Immature natural killer cell (primary cell): ENCODE data around the gene CDK11A. TPM values are rescaled to one million over a fixed set of nuclear protein-coding genes. Genes with fewer than 3 reads are reported as not detected.
"Not testable (repeated sequence)": the region's sequence is repeated elsewhere in the genome, so short reads cannot be mapped to it uniquely, and the experiment has no call there.

Experiments used
- DNase-seq, 3 donors: peaks; one replicate each; pipeline ENCODE4 v3.0.0; 2022; ENCODE audit warnings: mixed read lengths in 1 of 3
- H3K27ac Mint-ChIP-seq, 6 donors: one replicate each; pipeline ENCODE4 v1.8.0; 2020; ENCODE audit warnings: mixed read lengths in 6 of 6, mild to moderate bottlenecking in 5 of 6, inconsistent platforms in 4 of 6, moderate library complexity in 3 of 6
- H3K27me3 Mint-ChIP-seq, 3 donors: one replicate each; pipeline ENCODE4 v1.8.0; 2020 to 2021; ENCODE audit warnings: low read depth in 3 of 3, mild to moderate bottlenecking in 3 of 3, mixed read lengths in 3 of 3, moderate library complexity in 3 of 3, inconsistent platforms in 1 of 3
- H3K36me3 Mint-ChIP-seq, 3 donors: one replicate each; pipeline ENCODE4 v1.8.0; 2020; ENCODE audit warnings: mixed read lengths in 3 of 3, inconsistent platforms in 2 of 3, mild to moderate bottlenecking in 2 of 3
- H3K4me1 Mint-ChIP-seq, 2 donors: one replicate each; pipeline ENCODE4 v1.8.0; 2020; ENCODE audit warnings: inconsistent platforms in 2 of 2, mild to moderate bottlenecking in 2 of 2, mixed read lengths in 2 of 2, moderate library complexity in 1 of 2
- H3K4me3 Mint-ChIP-seq, 5 donors: one replicate each; pipeline ENCODE4 v1.8.0; 2020; ENCODE audit warnings: mild to moderate bottlenecking in 5 of 5, mixed read lengths in 5 of 5, inconsistent platforms in 3 of 5, moderate library complexity in 3 of 5
- H3K9me3 Mint-ChIP-seq, 6 donors: one replicate each; pipeline ENCODE4 v1.8.0; 2020; ENCODE audit warnings: mild to moderate bottlenecking in 6 of 6, mixed read lengths in 6 of 6, inconsistent platforms in 4 of 6, moderate library complexity in 3 of 6
- polyA plus RNA-seq, 3 donors: library from polyadenylated mRNA; unstranded; fragments of 300-500 nt; fragmentation: Illumina TruSeq; gene quantifications; one replicate each; pipeline ENCODE4 v1.2.3, GENCODE V29; 2021

CDK11A gene
- polyA plus RNA-seq, 3 donors from 2014 or later = 1.6 to 32.6 (median 14.9) TPM

GRCh38 chr1:1696431-1697357 lies 27.5 kb downstream of the CDK11A start:
- H3K27ac Mint-ChIP-seq = peak overlapping the region in 2 of 6 donors; percentile 49 to 67
- not testable (repeated sequence) for H3K27me3 Mint-ChIP-seq, H3K36me3 Mint-ChIP-seq, H3K4me1 Mint-ChIP-seq, H3K9me3 Mint-ChIP-seq, H3K4me3 Mint-ChIP-seq, DNase-seq

- H3K36me3 Mint-ChIP-seq, H3K9me3 Mint-ChIP-seq, H3K27me3 Mint-ChIP-seq, H3K4me1 Mint-ChIP-seq: not testable (repeated sequence)
- Mint-ChIP-seq H3K27ac (peak within 1 kb of the TSS; percentile 65 to 92 (median 90)), H3K4me3 (peak within 1 kb of the TSS; percentile 73 to 83 (median 80))
- peak; percentile 97 to 99 (median 98) for DNase-seq
Measured at GRCh38 chr1:1692714-1693647, 31.2 kb downstream of the CDK11A start, which contains the start of gene SLC35E2B. SLC35E2B (minus strand) TSS chr1:1692795; CDS start chr1:1676699, 16,096 bp downstream.

- H3K4me1 Mint-ChIP-seq = peaks cover 7 to 14% of the 10 kb centered on the region in 2 donors
- H3K9me3 Mint-ChIP-seq, H3K36me3 Mint-ChIP-seq, DNase-seq, H3K27me3 Mint-ChIP-seq: not testable (repeated sequence)
- peak overlapping the region in 5 of 6 donors; percentile 21 to 92 (median 65) for H3K27ac Mint-ChIP-seq
- H3K4me3 Mint-ChIP-seq = peak overlapping the region; percentile 47 to 83 (median 78)
Measured at GRCh38 chr1:1692324-1692713, 31.8 kb downstream of the CDK11A start.

GRCh38 chr1:1691443-1691842 lies 32.7 kb downstream of the CDK11A start:
- H3K36me3 Mint-ChIP-seq, H3K9me3 Mint-ChIP-seq, DNase-seq, H3K4me3 Mint-ChIP-seq, H3K27ac Mint-ChIP-seq, H3K27me3 Mint-ChIP-seq: not testable (repeated sequence)
- H3K4me1 Mint-ChIP-seq = peaks cover 10 to 14% of the 10 kb centered on the region in 2 donors

GRCh38 chr1:1689526-1689925 lies 34.6 kb downstream of the CDK11A start:
- H3K27me3 Mint-ChIP-seq = not testable (repeated sequence)

GRCh38 chr1:1687846-1688245 lies 36.3 kb downstream of the CDK11A start:
- H3K9me3 Mint-ChIP-seq = no peaks in the 10 kb centered on the region
- H3K4me3 Mint-ChIP-seq = peak overlapping the region in 2 of 5 donors; percentile 14 to 42
- H3K4me1 Mint-ChIP-seq = peaks cover 20 to 25% of the 10 kb centered on the region in 2 donors
- H3K27me3 Mint-ChIP-seq = peaks cover 0 to 3% (median 0%) of the 10 kb centered on the region in 3 donors
- DNase-seq = no peak
- H3K27ac Mint-ChIP-seq = peak overlapping the region in 2 of 6 donors; percentile 41 to 62
- peaks cover 0 to 8% (median 0%) of the 10 kb centered on the region in 3 donors for H3K36me3 Mint-ChIP-seq

More at GRCh38 chr1:1689526-1689925, 34.6 kb downstream of the CDK11A start:
- peaks cover 15 to 20% of the 10 kb centered on the region in 2 donors for H3K4me1 Mint-ChIP-seq
- H3K27ac Mint-ChIP-seq, H3K9me3 Mint-ChIP-seq, H3K36me3 Mint-ChIP-seq, H3K4me3 Mint-ChIP-seq, DNase-seq: not testable (repeated sequence)

GRCh38 chr1:1684031-1684681 lies 40.0 kb downstream of the CDK11A start:
- peak in 1 of 3 donors; percentile 41 for DNase-seq
- peaks cover 17 to 27% of the 10 kb centered on the region in 2 donors for H3K4me1 Mint-ChIP-seq
- peaks cover 0 to 4% (median 0%) of the 10 kb centered on the region in 3 donors for H3K36me3 Mint-ChIP-seq
- peak overlapping the region in 4 of 6 donors; percentile 24 to 80 (median 50) for H3K27ac Mint-ChIP-seq
- no peaks in the 10 kb centered on the region for H3K9me3 Mint-ChIP-seq
- peaks cover 0 to 5% (median 1%) of the 10 kb centered on the region in 3 donors for H3K27me3 Mint-ChIP-seq
- peak overlapping the region in 2 of 5 donors; percentile 41 to 55 for H3K4me3 Mint-ChIP-seq

GRCh38 chr1:1683104-1683905 lies 40.9 kb downstream of the CDK11A start:
- H3K4me3 Mint-ChIP-seq = no peak overlapping the region
- H3K36me3 Mint-ChIP-seq = peaks cover 0 to 4% (median 0%) of the 10 kb centered on the region in 3 donors
- peak overlapping the region in 5 of 6 donors; percentile 24 to 70 (median 61) for H3K27ac Mint-ChIP-seq
- peaks cover 26 to 34% of the 10 kb centered on the region in 2 donors for H3K4me1 Mint-ChIP-seq
- no peaks in the 10 kb centered on the region for H3K9me3 Mint-ChIP-seq
- DNase-seq = no peak
- H3K27me3 Mint-ChIP-seq = peaks cover 0 to 6% (median 5%) of the 10 kb centered on the region in 3 donors

- Mint-ChIP-seq H3K27ac (peak overlapping the region in 2 of 6 donors; percentile 30 to 40), H3K4me3 (no peak overlapping the region), H3K9me3 (no peaks in the 10 kb centered on the region), H3K4me1 (peaks cover 31 to 40% of the 10 kb centered on the region in 2 donors), H3K27me3 (peaks cover 8 to 17% (median 10%) of the 10 kb centered on the region in 3 donors), H3K36me3 (no peaks in the 10 kb centered on the region)
- DNase-seq = no peak
Measured at GRCh38 chr1:1680912-1681273, 43.3 kb downstream of the CDK11A start.

- no peak overlapping the region for H3K27ac Mint-ChIP-seq
- H3K36me3 Mint-ChIP-seq = no peaks in the 10 kb centered on the region
- peaks cover 8 to 15% (median 10%) of the 10 kb centered on the region in 3 donors for H3K27me3 Mint-ChIP-seq
- H3K4me1 Mint-ChIP-seq = peaks cover 27 to 38% of the 10 kb centered on the region in 2 donors
- DNase-seq = no peak
- H3K9me3 Mint-ChIP-seq = no peaks in the 10 kb centered on the region
- no peak overlapping the region for H3K4me3 Mint-ChIP-seq
Measured at GRCh38 chr1:1680031-1680911, 43.9 kb downstream of the CDK11A start.

- no peaks in the 10 kb centered on the region for H3K9me3 Mint-ChIP-seq
- peak overlapping the region; percentile 96 to 98 (median 97) for H3K27ac Mint-ChIP-seq
- H3K27me3 Mint-ChIP-seq = peaks cover 8 to 17% (median 10%) of the 10 kb centered on the region in 3 donors
- peaks cover 25 to 32% of the 10 kb centered on the region in 2 donors for H3K4me1 Mint-ChIP-seq
- H3K4me3 Mint-ChIP-seq = peak overlapping the region; percentile 80 to 85 (median 82)
- H3K36me3 Mint-ChIP-seq = no peaks in the 10 kb centered on the region
- peak; percentile 41 to 64 (median 51) for DNase-seq
Measured at GRCh38 chr1:1678581-1679380, 45.4 kb downstream of the CDK11A start.
